Thymus (tissue), 11 donors: ENCODE measurements around the gene RABGAP1L. TPM values are rescaled to one million over a fixed set of nuclear protein-coding genes. Genes with fewer than 3 reads are reported as not detected.

Experiments used
- DNase-seq, 9 donors: peaks; one replicate each; pipeline ENCODE4 v3.0.0-alpha.2; 2013; ENCODE audit warnings: low spot score in 9 of 9, low read depth in 6 of 9, missing footprints in 1 of 9
- H3K27ac ChIP-seq, 2 donors: one replicate each; pipeline ENCODE4 v1.5.1; 2013; ENCODE audit warnings: control low read depth in 1 of 2, low read depth in 1 of 2, low read length in 1 of 2, mild to moderate bottlenecking in 1 of 2, moderate library complexity in 1 of 2
- H3K27me3 ChIP-seq, 2 donors: one replicate each; pipeline ENCODE4 v1.5.1; 2013; ENCODE audit warnings: low read length in 1 of 2; ENCODE audit not compliant: control insufficient read depth in 2 of 2, insufficient read depth in 1 of 2
- H3K36me3 ChIP-seq, 2 donors: one replicate each; pipeline ENCODE4 v1.5.1; 2013; ENCODE audit warnings: low read length in 1 of 2, mild to moderate bottlenecking in 1 of 2, moderate library complexity in 1 of 2; ENCODE audit not compliant: control insufficient read depth in 2 of 2, insufficient read depth in 2 of 2
- H3K4me1 ChIP-seq, 2 donors: one replicate each; pipeline ENCODE4 v1.5.1; 2013; ENCODE audit warnings: low read length in 2 of 2; ENCODE audit not compliant: control insufficient read depth in 2 of 2, insufficient read depth in 2 of 2
- H3K4me3 ChIP-seq, 2 donors: one replicate each; pipeline ENCODE4 v1.5.1; 2013; ENCODE audit warnings: low read length in 2 of 2, control low read depth in 1 of 2, mild to moderate bottlenecking in 1 of 2
- H3K9me3 ChIP-seq, 2 donors: one replicate each; pipeline ENCODE4 v1.5.1; 2013; ENCODE audit warnings: low read length in 1 of 2, mild to moderate bottlenecking in 1 of 2; ENCODE audit not compliant: control insufficient read depth in 2 of 2, insufficient read depth in 1 of 2
- WGBS: extraction: QIAGEN DNeasy Blood & Tissue Kit; methylation state at CpG from one replicate; pipeline ENCODE4 v1.1.7; 2013; 5-methylcytosine and 5-hydroxymethylcytosine counted together
- polyA plus RNA-seq: library from polyadenylated mRNA; stranded (reverse); fragments of 200-250 nt; gene quantifications from one replicate; pipeline ENCODE4 v1.2.3, GENCODE V29; 2013
- total RNA-seq: library from RNA; stranded (reverse); fragments of 120-200 nt; gene quantifications from one replicate; pipeline ENCODE4 v1.2.4, GENCODE V29; 2013
- donor health status: healthy.

The RABGAP1L gene
- total and polyA plus RNA-seq, 2 donors = 30.6 to 37.4 TPM

DNA sequence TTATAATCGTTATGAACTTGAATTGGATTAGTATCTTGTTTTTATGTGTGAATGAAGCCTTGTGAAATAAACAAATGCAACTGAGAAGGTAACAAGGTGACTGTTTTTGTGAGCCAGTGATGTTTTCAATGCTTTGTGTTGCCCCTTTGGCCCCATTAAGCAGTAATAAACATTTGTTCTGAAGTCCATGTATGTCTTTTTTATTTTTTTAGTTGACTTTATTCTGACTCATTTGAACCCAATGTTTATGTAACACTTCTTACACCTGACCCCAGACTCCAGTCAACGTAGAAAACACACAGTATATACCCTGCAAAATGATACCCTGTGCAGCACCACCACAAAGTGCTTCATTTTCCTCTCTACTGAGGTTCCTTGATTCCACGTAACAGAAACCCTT lies 835.8 kb downstream of the RABGAP1L start:
- Histone ChIP-seq H3K4me1 (peaks cover 4% of the 10 kb centered on the region in 2 donors), H3K4me3 (no peak overlapping the region), H3K27ac (no peak overlapping the region), H3K27me3 (no peaks in the 10 kb centered on the region), H3K9me3 (no peaks in the 10 kb centered on the region), H3K36me3 (peaks cover 0 to 4% of the 10 kb centered on the region in 2 donors)
- WGBS = 97% methylated on average over 3 of the region's 3 CpGs
- DNase-seq = no peak

GRCh38 chr1:174995916-174996315 lies 836.6 kb downstream of the RABGAP1L start:
- Histone ChIP-seq H3K9me3 (no peaks in the 10 kb centered on the region), H3K4me3 (no peak overlapping the region), H3K27ac (no peak overlapping the region), H3K27me3 (no peaks in the 10 kb centered on the region), H3K36me3 (peaks cover 0 to 4% of the 10 kb centered on the region in 2 donors), H3K4me1 (peaks cover 4 to 6% of the 10 kb centered on the region in 2 donors)
- no peak for DNase-seq
- WGBS = 100% methylated on average over 1 of the region's 1 CpG

DNA sequence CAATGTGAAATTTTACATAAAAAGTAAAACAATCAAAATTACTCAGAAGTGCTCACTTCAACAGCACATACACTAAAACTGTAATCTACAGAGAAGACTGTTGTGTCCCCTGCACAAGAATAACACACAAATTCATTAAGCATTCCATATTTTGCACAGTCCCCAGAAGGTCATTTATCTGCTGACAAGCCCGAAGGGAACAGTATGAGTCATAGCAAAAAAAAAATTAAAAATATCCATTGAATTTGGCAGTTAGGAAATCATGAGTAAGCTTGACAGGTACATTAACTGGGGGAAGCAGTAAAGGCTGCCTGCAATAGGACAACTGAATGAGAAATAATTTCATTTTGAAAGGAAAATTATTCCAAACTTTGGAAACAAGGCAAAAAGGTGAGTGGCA lies 837.2 kb downstream of the RABGAP1L start:
- H3K27ac ChIP-seq = no peak overlapping the region
- H3K36me3 ChIP-seq = peaks cover 0 to 4% of the 10 kb centered on the region in 2 donors
- H3K4me3 ChIP-seq = no peak overlapping the region
- peaks cover 4 to 6% of the 10 kb centered on the region in 2 donors for H3K4me1 ChIP-seq
- DNase-seq = no peak
- no peaks in the 10 kb centered on the region for H3K27me3 ChIP-seq
- no peaks in the 10 kb centered on the region for H3K9me3 ChIP-seq
- 84% methylated on average over 1 of the region's 1 CpG for WGBS

GRCh38 chr1:174997041-174997440 lies 837.7 kb downstream of the RABGAP1L start:
- no peaks in the 10 kb centered on the region for H3K9me3 ChIP-seq
- H3K27me3 ChIP-seq = no peaks in the 10 kb centered on the region
- H3K27ac ChIP-seq = no peak overlapping the region
- 97% methylated on average over 3 of the region's 3 CpGs for WGBS
- DNase-seq = no peak
- peaks cover 0 to 4% of the 10 kb centered on the region in 2 donors for H3K36me3 ChIP-seq
- H3K4me3 ChIP-seq = no peak overlapping the region
- peaks cover 7 to 11% of the 10 kb centered on the region in 2 donors for H3K4me1 ChIP-seq

DNA sequence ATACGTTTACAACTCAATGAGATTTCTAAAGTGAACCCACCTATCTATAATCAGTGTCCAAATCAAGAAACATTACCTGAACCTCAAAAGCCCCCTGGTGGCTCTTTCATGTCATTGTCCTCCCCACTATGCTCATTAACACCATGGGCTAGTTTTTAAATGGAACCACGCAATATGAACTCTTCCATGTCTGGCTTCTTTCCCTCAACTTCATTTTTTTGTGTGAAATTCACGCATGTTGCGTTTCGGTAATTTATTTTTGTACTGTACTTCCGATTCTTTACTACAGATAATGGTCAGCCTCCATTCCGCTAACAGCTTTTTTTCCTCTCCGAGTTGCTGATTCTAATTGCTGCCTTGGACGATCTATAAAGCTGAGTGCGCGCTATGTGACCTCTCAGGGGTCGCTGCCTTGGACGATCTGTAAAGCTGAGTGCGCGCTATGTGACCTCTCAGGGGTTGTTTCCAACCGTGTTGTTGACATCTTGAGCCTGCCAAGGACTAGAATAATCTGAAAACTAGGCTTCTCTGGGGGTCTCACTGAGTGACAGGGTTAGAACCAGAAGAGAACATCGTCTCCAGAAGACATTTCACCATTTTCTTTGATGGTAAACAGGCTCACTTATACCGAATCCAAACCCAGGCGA lies 839.4 kb downstream of the RABGAP1L start:
- Histone ChIP-seq H3K27me3 (no peaks in the 10 kb centered on the region), H3K36me3 (peaks cover 0 to 4% of the 10 kb centered on the region in 2 donors), H3K27ac (peak overlapping the region; percentile 94 to 100), H3K9me3 (no peaks in the 10 kb centered on the region), H3K4me1 (peaks cover 9 to 16% of the 10 kb centered on the region in 2 donors), H3K4me3 (peak overlapping the region; percentile 60 to 73)
- DNase-seq = peak in 8 of 9 donors; percentile 40 to 84 (median 56)
- 17% methylated on average over 19 of the region's 19 CpGs for WGBS

GRCh38 chr1:174999216-174999935 lies 840.1 kb downstream of the RABGAP1L start:
- H3K4me3 ChIP-seq = peak overlapping the region; percentile 60 to 73
- no peaks in the 10 kb centered on the region for H3K9me3 ChIP-seq
- peaks cover 9 to 16% of the 10 kb centered on the region in 2 donors for H3K4me1 ChIP-seq
- H3K36me3 ChIP-seq = no peaks in the 10 kb centered on the region
- peak; percentile 97 to 100 (median 99) for DNase-seq
- peak overlapping the region; percentile 94 to 100 for H3K27ac ChIP-seq
- no peaks in the 10 kb centered on the region for H3K27me3 ChIP-seq
- under 1% methylated on average over 58 of the region's 58 CpGs for WGBS

GRCh38 chr1:174999936-175000696 lies 840.8 kb downstream of the RABGAP1L start, which contains the start of gene CACYBP:
Gene CACYBP (plus strand): TSS chr1:174999947. CDS start chr1:175000181, 234 bp downstream.
- Histone ChIP-seq H3K4me1 (peaks cover 9 to 16% of the 10 kb centered on the region in 2 donors), H3K36me3 (peaks cover 3 to 5% of the 10 kb centered on the region in 2 donors), H3K27ac (peak within 1 kb of the TSS; percentile 94 to 100), H3K9me3 (no peaks in the 10 kb centered on the region), H3K4me3 (peak within 1 kb of the TSS; percentile 60 to 73), H3K27me3 (no peaks in the 10 kb centered on the region)
- WGBS = under 1% methylated on average over 71 of the region's 71 CpGs
- peak in 6 of 9 donors; percentile 39 to 75 (median 48) for DNase-seq

DNA sequence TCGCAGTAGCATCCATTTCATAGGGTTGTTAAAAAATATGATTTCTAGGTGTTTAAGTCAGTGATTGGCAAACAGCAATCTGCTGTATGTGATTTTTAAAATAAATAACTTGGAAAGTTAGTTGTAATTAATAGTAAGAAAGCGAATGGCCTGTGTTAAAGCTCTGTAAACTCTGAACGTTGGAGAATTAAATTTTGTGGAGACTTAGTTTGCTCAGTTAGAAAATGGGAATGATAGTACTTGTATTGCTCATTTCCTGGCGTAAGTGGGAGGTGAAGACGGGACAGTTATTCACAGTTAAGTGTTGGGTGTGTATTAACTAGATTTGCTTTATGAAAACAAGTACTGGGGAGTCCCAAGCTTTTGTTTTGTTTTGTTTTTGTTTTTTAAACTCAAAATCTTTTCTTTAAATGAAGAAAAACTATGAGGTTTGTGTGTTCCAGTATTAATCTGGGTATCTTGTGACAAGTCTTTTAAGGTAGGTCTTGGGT lies 841.4 kb downstream of the RABGAP1L start:
- Histone ChIP-seq H3K36me3 (peaks cover 6 to 11% of the 10 kb centered on the region in 2 donors), H3K27ac (peak overlapping the region in 1 of 2 donors; percentile 100), H3K27me3 (no peaks in the 10 kb centered on the region), H3K4me1 (peaks cover 9 to 16% of the 10 kb centered on the region in 2 donors), H3K4me3 (peak overlapping the region; percentile 60 to 73), H3K9me3 (no peaks in the 10 kb centered on the region)
- 9% methylated on average over 5 of the region's 5 CpGs for WGBS
- no peak for DNase-seq
